Peyer's patch (tissue), 4 donors: ENCODE data around the gene BEND5.

Source experiments
- CTCF ChIP-seq, 6 experiments: fragments of 450-650 bp in 4 of 6; fragments of 200-600 bp in 2 of 6; sonication (generic) in 1 of 6; IDR thresholded peaks; one replicate each; pipeline ENCODE4 v1.5.1; 2017 to 2019; ENCODE audit warnings: antibody characterized with exemption in 6 of 6, mild to moderate bottlenecking in 3 of 6, moderate library complexity in 1 of 6
- POLR2A ChIP-seq, 2 donors: fragments of 450-650 bp; IDR thresholded peaks; one replicate each; pipeline ENCODE4 v1.5.1; 2017; ENCODE audit warnings: antibody characterized with exemption in 2 of 2, mild to moderate bottlenecking in 2 of 2, moderate library complexity in 2 of 2

- TF ChIP-seq CTCF (IDR thresholded peaks at IDR 0.05): no peak
- no peak for TF ChIP-seq POLR2A (IDR thresholded peaks at IDR 0.05)
These were observed 96.8 kb downstream of the BEND5 start for GRCh38 chr1:48679859-48680258.
